GM11168 (cell line): Measurements from ENCODE around the gene MACC1.
"Not testable (repeated sequence)": the region's sequence is repeated elsewhere in the genome, so short reads cannot be mapped to it uniquely, and the experiment has no call there.

ENCODE experiments used
- in situ Hi-C: fragments of 300-500 bp; cut with MboI; formaldehyde crosslinking; loops from one replicate; pipeline ENCODE4 v1.12.0; 2022; ENCODE audit warnings: low sequenced_read_pairs; ENCODE audit not compliant: unreplicated experiment

MACC1 gene

DNA sequence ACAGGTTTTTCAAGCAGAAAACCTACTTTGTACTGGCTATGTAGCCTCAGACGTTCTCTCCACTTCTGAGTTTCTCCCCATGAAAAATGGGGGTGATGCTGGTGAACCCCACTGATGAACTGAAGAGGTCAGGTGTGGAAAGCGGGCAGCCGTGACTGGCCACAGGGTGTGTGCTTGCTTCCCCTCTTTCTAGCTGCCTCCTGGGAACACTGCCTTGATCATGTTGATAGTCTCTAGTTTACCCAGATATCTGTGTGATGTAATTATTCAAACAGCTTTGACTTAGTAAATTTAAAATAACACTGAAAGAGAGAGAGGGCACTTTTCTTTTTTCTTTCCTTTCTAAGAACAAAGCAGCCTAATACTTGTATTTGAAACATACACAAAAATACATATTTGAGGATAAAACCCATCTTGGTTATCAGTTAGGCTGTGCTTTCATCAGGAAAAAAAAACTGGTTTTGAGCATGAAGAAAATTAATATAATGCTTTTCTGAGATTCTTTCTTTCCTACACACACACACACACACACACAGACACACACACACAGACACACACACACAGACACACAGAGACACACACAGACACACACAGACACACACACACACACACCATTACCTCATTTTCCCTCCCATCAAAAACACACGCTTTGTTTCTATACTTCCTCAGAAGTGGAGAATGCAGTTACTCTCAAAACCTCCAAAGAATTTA is 76.7 kb downstream of the MACC1 start:
- in situ Hi-C loops = no loop called here

DNA sequence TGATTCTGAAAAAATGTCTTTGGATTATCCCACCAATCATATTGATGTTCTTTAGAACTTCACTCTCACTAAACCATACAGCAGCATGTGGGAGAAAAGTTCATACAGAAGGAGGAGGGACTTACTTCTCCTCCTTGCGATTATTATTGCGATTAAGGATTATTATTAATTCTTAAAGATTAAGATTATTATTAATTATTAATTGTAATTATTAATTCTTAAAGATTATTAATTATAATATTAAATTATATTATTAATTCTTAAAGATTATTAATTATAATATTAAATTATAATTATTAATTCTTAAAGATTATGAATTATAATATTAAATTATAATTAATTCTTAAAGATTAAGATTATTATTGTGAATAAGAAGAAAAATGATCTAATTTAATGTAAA is 80.5 kb downstream of the MACC1 start:
- in situ Hi-C loops = no loop called here

DNA sequence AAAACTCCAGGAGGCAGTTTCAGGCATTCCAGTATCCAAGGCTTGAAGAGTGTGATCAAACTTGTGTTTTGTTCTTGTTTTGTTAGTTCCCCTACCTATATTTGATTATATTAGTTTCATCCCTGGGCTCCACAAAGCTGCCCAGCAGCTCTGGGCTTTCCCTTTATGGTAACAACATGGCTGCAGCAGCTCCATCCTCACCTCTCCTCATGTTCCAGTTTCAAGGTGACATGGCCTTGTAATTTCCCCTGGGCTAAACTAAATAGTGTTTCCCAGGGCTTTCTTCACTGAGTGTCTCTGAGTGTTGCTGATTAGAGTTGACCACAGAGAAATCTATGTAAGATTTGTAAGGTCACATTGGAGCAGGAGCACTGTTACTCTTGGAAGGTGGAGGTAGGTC is 83.4 kb downstream of the MACC1 start:
- in situ Hi-C loops = no loop called here

DNA sequence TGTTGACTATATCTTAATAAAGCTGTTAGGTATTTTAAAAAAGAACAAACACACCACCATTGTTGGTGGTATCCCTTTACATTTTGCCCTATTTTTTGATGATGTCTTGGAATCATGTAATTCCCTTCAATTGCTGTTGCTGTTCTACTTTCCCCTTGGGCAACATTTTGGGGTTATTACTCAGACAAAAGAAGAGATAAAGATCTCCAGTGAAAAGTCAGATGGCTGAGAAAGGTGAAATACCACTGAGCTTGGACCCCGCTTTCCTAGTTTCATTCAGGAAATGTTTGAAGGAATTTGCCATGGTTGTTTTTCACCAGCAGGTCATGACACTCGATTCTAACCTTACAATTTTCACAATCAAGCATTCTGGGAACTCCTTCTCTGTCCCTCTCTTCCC is 84.6 kb downstream of the MACC1 start:
- in situ Hi-C loops = no loop called here

DNA sequence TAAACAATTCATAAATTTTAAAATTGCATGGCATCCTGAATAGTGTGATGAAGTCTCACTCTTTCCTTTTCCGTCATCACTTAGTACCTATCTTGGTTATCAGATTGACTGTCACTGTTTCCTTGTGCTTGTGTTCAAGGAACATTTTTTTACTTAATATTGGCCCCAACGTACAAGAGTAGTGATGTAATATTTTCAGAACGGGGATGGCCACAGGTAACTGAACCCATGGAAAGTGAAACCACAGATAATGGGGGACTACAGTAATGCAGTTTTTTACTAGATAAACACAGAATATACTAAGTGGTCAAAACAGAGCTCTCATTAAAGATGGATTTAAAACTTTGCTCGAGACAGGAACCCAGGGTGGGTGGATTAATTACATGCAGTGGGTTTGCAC is 85.4 kb downstream of the MACC1 start:
- in situ Hi-C loops = no loop called here

DNA sequence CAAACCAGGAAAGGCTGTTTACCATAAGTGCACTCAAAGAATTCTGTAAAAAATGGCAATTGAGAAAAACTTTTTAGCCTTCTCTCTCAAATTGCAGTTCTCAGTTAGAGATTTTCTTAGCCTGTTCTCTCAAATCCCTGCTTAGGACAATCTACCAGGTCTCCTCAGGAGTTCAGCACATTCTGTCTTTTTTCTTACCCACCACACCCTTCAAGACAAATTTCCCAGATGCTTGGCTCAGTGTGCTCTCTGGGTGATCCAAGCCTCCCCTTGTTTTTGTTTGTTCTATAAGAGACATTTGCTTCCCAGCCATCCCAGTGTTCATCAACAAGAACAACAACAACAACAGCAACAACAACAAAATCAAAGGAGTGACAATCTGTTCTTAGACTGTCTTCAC is 87.3 kb downstream of the MACC1 start:
- in situ Hi-C loops = no loop called here

DNA sequence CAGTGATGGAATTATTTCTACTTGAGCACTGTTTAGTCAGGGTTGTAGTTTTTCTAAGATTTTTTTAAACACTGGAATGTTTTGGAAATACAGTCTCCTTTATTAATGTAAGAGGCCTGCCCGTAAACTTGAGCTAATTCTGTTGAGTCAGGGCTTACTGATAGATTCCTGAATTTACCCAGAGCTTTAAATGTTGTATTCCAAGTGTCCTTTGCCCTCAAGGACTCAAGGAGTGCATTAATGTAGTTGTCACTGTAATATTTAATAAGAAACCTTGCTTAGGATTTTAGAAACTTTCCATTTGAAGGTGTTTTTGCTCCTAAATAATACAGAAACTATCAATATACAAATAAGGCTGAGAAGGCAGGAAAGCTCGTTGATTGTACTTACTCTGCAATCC is 89.2 kb downstream of the MACC1 start:
- in situ Hi-C loops = no loop called here

DNA sequence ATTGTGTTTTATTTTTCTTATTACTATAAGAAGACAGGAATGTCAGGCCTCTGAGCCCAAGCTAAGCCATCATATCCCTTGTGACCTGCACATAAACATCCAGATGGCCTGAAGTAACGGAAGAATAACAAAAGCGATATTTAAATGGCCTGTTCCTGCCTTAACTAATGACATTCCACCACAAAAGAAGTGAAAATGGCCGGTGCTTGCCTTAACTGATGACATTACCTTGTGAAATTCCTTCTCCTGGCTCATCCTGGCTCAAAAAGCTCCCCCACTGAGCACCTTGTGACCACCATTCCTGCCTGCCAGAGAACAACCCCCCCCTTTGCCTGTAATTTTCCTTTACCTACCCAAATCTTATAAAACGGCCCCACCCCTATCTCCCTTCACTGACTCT is 91.1 kb downstream of the MACC1 start:
- in situ Hi-C loops = not testable (repeated sequence)

DNA sequence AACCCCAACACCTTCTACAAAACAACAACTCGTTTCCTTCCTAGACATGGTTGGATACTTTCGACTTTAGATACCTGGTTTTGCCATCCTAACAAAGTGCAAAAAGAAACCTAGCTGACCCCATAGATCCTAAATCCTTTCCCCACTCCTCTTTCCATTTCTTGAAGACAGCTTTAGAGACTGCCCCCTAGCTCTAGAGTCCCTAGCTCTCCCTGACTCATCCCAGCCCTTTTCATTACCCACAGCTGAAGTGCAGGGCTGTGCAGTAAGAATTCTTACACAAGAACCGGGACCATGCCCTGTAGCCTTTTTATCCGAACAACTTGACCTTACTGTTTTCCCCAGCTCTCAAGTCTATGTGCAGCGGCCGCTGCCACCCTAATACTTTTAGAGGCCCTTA is 93.1 kb downstream of the MACC1 start:
- in situ Hi-C loops = not testable (repeated sequence)

DNA sequence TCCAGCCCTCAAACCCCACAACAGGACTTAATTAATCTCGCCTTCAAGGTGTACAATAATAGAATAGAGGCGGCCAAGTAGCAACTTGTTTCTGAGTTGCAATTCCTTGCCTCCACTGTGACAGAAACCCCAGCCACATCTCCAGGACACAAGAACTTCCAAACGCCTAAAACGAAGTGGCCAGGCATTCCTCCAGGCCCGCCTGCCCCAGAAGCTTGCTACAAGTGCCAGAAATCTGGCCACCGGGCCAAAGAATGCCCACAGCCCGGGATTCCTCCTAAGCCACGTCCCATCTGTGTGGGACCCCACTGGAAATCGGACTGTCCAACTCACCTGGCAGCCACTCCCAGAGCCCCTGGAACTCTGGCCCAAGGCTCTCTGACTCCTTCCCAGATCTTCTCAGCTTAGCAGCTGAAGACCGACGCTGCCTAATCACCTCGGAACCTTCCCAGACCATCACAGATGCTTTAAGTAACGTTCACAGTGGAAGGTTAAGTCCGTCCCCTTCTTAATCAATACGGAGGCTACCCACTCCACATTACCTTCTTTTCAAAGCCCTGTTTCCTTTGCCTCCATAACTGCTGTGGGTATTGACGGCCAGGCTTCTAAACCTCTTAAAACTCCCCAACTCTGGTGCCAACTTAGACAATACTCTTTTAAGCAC is 94.4 kb downstream of the MACC1 start:
- in situ Hi-C loops = not testable (repeated sequence)

DNA sequence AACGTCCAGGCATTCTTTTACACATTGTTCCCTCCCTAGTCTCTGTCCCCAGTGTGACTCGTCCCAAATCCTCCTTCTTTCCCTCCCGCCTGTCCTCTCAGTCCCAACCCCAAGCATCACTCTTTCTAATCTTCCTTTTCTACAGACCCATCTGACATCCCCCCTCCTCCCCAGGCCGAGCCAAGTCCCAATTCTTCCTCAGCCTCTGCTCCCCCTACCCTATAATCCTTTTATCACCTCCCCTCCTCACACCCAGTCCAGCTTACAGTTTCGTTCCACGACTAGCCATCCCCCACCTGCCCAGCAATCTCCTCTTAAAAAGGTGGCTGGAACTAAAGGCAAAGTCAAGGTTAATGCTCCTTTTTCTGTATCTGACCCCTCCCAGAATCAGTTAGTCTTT is 95.1 kb downstream of the MACC1 start:
- in situ Hi-C loops = no loop called here

DNA sequence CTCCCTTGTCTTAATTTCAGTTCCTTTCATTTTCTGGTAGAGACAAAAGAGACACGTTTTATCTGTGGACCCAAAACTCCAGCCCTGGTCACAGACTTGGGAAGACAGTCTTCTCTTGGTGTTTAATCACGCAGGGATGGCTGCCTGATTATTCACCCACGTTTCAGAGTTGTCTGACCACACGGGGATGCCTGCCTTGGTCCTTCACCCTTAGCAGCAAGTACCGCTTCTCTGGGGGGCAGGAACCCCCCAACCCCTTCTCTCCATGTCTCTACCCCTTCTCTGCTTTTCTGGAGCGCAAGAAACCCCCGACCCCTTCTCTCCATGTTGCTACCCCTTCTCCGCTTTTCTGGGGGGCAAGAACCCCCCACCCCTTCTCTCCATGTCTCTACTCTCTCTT is 95.8 kb downstream of the MACC1 start:
- in situ Hi-C loops = no loop called here

DNA sequence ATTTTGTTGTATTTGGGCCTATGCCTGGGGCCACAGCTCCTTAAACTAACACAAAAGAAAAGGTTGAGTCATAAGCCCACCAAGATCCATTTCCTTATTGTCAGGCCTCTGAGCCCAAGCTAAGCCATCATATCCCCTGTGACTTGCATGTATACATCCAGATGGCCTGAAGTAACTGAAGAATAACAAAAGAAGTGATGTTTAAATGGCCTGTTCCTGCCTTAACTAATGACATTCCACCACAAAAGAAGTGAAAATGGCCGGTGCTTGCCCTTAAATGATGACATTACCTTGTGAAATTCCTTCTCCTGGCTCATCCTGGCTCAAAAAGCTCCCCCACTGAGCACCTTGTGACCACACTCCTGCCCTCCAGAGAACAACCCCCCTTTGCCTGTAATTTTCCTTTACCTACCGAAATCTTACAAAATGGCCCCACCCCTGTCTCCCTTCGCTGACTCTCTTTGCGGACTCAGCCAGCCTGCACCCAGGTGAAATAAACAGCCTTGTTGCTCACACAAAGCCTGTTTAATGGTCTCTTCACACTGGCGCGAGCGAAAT is 96.5 kb downstream of the MACC1 start:
- in situ Hi-C loops = not testable (repeated sequence)

DNA sequence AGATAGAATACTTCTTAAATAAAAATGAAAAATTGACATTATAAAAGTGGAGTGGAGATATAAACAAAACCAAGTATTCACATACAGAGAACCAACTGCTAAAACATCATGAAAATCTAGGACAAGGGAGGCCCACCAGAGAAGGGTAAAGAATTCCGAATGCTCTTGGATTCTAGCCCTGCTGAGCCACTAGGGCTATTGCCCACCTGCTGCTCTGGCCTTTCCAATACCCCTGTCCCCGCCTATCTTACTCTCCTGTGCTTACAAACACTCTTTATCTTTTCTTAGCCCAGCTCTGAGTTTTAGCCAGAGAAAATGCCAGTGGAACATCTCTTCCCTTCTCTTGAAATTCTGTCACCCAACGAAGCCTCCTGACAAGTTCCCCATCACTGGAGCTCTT is 100.3 kb downstream of the MACC1 start:
- in situ Hi-C loops = no loop called here

DNA sequence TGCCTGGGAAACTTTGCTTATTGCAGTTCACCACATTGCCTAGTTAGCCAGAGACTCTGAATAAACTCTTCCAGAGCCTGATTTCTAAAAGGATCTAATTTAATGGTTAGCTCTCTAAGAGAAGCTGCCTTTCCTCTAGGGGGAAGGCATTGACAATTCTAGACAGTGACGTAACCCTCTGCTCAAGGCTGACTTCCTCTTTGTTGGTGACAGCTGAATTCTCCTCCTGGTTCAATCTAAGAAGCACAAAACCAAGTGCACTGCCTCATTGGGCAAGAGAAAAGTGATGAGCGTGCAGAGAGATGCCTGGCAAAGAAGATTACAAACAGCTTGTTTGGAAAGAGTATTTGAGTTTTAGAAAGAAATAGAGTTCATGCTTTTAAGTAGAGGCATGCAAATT is 102.7 kb downstream of the MACC1 start:
- in situ Hi-C loops = no loop called here

DNA sequence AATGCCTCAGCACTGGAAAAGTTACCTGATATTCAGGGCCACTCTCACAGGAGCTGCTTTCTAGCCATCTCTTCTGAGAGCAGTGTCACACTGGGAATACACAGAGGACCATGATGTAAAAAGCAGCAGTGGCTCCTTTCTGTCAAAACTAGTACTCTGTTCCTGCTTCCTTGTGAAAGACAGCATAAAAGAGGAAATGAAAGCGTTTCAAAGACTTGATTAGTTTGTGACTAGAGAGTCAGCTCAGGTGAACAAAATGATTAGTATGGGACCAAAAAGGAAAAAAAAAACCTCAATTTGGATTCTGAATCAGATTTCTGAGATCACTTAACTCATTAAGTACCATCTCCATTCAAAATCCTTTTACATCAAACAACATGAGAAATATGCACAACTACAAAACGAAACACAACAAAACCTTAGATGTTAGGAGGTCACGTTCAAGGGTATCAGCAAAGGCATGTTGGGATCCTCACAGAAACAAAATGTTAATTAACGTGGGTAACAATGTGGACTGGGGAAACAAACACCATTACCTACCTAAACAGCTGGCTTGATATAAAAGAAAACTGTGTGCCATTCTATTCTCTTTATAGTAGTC is 103.7 kb downstream of the MACC1 start:
- in situ Hi-C loops = no loop called here

DNA sequence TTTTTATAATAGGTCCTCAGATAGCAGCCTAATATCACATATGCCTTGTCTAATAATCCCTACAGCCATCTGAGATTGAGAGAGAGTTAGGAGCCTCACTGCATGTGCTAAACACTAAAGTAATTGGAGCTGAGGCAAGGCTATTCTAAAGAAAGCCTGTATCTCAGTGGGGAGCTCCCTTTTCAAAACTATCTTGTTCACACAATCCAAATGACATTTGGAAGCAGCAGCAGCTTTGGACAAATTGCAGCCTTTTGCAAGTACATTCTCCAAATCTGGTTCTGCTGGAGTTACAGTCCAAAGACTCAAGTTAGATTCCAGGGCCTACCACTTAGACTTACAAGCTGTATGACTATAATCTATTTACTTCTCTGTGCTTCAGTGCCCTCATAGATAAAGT is 104.5 kb downstream of the MACC1 start:
- in situ Hi-C loops = no loop called here

DNA sequence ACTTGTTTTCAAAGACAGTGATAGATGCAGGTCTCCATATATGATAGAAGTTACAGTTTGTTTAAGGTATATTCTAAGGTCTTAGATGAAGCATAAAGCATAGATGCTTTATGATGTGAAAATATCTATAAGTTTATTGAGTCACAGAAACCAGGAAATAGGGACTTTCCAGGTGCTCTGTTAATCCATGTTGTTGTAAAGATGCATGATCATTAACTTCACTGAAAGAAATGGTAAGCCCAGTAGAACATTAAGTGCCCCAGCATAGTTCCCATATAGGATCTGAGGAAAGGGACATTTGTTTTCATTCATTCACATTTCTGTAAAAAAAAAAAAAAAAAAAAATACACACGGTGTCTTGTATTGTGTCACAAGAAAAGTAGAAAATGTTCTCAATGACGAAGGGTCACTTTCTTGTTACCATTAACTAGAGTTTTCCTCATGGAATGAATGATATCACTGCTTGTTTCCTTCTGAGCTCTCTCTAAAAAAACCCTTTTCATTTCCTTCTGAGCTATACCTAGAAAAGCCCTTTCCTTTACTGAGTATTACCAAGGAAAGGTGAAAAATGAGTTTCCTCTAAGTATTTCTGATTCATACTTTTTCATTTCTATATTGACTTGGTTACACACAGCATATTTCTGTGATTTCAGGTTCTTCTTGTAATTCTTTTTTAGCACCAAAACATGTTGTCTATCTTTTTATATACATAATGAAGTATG is 105.2 kb downstream of the MACC1 start:
- in situ Hi-C loops = no loop called here

DNA sequence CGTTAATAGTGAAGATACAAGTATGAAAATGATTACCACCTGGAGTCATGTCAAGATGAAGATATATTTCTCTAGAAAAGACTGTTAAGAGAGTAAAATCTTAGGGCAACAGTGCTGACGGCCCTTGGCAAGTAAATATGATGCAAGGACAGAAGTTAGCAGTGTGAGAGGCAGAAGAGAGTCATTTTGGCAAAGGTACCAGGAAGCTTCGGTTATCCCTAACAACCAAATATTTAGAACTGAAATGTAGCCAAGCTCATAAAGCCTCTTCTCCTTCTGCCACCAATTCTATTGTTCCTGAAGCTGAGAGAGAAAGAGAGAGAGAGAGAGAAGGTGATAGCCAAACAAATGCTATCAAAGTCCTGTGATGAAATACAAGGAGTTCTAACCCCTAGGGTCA is 109.6 kb downstream of the MACC1 start:
- in situ Hi-C loops = no loop called here

DNA sequence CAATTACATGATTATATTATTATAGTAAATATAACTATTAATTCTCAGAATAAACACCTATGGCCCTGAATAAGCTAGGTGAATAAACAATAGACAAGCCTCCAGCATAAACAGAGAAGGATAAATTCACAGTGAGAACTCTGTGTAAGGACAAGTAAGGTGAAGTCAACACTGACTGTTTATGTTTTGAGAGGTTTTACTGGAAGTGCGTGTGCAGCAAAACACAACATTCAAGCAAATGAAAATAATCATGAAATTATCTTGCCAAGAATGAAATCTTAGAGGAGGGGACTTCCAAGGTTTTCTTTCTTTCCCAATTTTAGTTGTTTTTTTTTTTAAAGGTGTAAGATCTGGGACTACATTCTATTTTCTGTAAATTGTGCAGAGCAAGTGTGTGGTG is 112.5 kb downstream of the MACC1 start:
- in situ Hi-C loops = no loop called here

DNA sequence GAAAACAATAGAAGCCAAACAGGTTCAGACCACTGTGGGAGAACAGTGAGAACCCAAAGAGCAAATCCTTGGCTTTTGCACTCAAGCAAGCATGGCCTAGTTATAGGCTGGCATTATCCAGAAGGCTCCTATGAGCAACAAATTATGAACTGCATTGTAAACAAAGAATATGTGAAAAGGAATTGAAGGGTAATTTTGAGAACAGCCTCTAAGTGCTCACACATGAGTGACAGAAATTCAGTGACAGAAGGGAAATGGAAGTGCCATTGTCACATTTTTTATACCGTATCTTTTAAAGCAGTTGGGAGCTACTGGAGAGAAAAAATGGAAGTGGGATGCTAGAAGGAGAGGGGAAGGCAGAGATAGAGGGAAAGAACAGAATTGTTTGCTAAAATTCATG is 114.2 kb downstream of the MACC1 start:
- in situ Hi-C loops = no loop called here
